Stimulated activated CD4-positive, alpha-beta T cell treated with anti-CD3 and anti-CD28 coated beads, Interleukin-1b, Interleukin-23, amount 100 ng/mL, for 24 hours (primary cell): Measurements from ENCODE around the gene USP10.

Experiments
- DNase-seq, 4 experiments: peaks; one replicate each; pipeline ENCODE4 v3.0.0-alpha.2; 2020; ENCODE audit warnings: low read depth in 4 of 4, low spot score in 1 of 4

Gene USP10

DNA sequence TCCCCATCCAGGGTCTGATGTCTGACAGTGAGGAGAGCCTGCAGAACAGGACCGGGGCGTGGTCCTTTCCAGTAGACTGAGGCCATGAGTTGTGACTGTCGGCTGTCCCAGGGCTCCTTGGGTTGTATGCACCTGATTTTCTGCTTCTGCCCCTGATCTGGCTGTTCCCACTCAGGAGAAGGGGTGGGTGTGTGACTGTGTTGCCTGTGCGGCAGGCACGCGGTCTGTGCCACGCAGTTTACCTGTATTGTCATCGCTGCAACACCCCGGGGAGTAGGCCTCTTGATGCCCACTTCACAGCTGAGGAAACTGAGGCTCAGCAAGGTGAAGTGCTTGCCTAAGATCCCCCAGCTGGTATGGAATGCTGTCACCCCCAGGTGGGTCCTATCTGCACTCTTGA is 121.4 kb downstream of the USP10 start:
- DNase-seq: no peak

DNA sequence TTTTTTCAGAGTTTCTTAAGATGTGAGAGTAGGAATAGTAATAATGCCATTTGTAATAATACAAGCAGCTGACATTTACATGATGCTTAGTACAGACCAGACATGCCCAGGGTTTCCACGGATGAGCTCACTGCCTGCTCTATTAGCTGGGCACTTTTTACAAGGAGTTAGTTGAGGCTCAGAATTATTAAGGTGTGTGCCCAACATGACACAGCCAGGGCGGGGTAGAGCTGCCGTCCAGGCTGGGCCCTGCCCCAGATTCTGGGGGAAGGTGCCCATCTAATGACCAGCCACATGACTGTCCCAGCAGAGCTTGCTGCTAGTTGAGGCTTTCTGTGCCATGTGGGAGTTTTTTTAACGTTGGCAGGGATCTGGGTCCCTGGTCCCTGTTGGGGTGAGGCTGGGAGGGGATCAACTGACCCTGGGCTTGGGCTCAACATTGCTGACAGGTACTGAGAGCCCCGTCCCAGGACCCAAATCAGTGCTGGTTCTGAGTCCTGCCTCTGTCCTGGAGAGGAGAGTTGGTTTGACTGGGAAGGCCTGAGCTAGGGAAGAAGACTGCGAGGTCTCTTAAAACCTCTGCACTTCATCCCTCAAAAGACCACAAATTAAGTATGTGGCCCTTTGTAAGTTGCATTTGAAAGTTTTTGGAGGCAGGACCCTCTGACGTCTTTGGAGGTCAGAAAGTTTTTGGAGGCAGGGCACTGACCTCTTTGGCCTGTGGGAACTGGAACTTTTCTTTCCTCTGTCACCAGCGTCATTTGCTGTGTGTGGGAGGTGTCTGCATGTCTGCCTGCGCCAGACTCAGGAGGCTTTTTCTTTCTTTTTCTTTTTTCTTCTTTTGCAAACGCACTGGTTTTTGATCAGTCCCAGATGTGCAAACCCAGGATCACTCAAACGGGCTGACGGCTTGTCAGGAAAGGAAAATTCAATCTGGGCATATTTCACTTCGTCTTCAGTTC is 122.2 kb downstream of the USP10 start:
- DNase-seq: no peak

DNA sequence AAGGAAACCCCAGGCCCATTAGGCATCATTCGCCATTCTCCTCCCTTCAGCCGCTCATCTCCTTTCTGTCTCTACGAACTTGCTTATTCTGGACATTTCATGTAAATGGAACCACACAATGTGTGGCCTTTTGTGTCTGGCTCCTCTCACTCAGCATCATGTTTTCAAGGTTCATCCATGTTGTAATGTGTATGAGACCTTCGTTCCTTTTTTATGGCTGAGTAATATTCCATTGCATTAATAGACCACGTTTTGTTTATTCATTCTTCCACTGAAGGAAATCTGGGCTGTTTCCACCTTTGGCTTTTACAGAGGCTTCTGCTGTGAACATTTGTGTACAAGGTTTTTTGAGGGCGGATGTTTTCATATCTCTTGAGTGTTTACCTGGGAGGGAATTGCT is 123.2 kb downstream of the USP10 start:
- DNase-seq: no peak

DNA sequence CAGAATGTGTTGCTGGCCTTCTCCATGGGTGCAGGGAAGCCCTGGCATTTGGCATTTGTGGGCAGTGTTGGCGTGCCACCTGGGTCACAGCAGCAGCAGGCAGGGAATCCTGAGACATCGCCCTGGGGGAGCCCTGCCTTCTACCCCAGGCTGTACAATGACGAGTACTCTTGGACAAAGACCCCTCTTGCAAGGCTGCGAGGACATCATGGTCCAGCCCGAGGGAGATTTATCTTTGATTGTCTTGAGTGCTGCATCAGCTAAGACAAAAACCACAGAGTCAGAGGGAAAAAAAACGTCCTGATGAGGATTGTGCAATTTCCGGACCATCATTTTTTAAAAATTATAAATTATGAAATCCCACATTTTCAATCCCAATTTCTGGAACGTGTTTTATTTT is 123.7 kb downstream of the USP10 start:
- DNase-seq: no peak

DNA sequence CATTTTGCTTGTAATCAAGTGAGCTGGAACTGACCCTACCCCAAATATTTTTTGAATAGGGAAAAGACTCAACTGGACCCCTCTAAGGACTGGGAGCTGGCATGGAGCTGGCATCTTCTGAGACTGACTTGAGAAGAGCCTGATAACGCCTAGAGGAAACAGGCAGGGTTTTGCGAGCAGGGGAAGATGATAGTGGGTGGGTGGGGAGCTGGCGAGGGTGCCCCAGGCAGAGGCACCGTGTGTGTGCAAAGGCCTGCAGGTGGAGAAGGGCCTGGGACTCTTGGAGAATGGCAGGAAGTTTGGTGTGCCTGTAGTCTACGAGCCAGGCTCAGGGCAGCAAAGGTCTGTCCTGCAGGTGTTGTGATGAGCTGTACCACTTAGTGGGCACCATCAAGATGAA is 124.1 kb downstream of the USP10 start:
- DNase-seq: no peak

DNA sequence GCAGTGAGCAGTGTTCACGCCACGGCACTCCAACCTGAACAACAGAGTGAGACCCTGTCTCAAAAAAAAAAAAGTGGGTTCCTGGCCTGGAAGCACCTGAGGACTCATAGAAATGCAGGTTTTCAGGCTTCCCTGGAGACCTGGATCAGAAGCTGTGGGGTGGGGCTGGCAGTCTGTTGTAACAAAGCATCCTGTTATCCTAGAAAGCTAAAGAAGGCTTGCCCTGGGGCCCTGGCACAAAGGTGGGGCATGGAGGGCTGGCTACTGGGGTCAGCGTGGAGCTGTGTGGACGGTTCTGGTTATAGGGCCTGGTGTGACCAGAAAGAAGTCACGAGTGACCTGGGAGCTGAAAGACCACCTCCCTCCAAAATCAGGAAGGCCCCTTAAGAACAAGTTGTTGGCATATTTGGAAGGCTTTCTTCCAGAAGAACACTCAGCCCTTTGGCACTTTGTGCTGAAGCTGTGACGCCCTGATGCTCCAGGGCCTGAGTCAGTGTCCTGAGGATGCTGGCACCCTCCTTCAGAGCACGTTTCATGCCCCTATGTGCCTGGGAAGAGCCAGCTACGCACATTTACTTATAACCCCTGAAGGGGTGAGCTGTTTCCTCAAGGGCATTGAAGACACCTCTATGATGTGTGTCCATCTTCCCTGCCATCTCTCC is 126.2 kb downstream of the USP10 start:
- no peak for DNase-seq

DNA sequence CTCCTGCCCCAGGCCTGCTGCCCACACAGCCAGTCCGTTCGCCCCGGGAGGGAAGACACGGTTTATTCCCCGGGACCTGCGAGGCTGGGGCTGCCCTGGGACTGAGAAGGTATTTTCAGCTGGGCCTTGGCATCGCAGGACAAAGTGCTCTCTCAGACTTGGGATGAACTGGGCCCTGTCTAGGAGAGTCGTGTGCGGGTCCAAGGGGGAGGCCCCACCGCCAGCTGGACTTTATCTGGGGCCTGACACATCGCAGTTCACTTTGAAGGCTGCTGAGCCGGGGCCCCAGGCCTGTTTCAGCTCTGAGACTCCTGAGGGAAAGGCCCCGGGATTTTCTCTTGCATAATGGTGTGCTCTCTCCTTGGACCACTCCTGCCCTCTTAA is 126.8 kb downstream of the USP10 start:
- no peak for DNase-seq

DNA sequence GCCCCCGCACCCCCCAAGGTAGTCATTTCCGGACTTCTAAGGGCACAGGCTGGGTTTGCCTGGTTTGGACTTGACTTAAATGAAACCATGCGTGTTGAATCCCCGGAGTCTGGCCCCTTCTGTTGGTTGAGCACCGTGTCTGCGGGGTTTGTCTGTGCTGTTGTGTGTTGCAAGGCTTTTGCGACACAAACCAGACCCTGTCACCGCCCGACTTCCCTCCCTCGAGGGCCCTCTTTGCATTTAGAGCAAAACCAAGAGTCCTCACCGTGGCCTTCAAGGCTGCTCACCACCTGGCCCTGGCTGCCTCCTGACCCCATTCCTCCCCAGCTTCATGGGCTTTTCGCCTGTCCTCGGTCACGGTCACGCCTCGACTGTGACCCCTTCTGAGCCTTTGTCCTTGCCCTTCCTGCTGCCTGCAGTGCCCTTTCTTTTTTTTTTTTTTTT is 127.4 kb downstream of the USP10 start:
- DNase-seq: no peak

DNA sequence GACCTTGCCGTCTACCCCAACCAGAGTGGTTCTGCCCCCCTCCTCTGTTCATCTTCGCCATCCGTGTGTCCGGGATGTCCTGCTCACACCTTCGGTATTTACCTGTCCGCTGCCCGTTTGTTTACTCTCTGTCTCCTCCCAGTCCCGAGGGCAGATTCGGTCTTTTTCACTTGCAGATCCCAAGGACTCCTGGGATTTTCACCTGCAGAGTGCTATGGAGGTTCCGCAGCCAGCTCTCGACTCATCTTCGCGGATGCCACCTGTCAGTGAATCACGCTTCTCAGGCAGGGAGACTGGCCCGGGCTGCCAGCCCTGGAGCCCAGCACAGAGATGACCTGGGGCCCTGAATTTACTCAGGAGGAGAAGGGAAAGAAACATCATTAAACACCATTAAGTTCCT is 128.1 kb downstream of the USP10 start:
- no peak for DNase-seq

DNA sequence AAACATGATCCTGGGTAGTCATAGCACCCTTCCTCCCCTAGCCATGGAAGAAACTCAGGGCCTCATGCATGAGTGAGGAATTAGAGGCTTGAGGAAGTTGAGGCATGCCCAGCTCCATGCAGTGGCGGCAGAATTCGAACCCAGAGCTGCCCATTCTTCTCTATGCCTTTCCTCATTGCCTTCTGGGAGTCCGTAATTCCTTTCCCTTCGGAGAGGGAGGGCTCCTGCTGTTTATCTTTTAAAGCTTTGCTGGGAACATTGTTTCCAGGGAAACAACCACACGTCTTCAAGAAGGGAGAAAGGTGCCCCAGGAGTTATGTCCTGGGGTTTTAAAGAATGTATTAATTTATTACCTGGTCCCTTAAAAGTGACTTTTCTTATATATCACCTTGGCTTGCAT is 128.5 kb downstream of the USP10 start:
- DNase-seq: no peak
